MM.1S (cell line): ENCODE measurements around the gene ALDH3B2.

Experiments
- CTCF ChIP-seq: fragments of 300-600 bp; sonication (generic); IDR thresholded peaks from 2 replicates; pipeline ENCODE4 v1.5.1; 2016; ENCODE audit warnings: antibody characterized with exemption, low read length, mixed read lengths
- EZH2 ChIP-seq: fragments of 300-600 bp; sonication (generic); optimal IDR thresholded peaks from 2 replicates; pipeline ENCODE3; 2017; ENCODE audit warnings: low read depth, mild to moderate bottlenecking, antibody characterized with exemption, low read length, mixed read lengths
- EZH2phosphoT487 ChIP-seq: fragments of 300-600 bp; sonication (generic); IDR thresholded peaks from 2 replicates; pipeline ENCODE4 v1.6.1; 2018; ENCODE audit warnings: antibody characterized with exemption, low read length

- TF ChIP-seq CTCF (no peak), EZH2 (no peak), EZH2phosphoT487 (no peak)
These were observed 32.9 kb downstream of the ALDH3B2 start for GRCh38 chr11:67641338-67642172.
